Measurements from ENCODE around the gene NR2F6.

Gene NR2F6

GRCh38 chr19:17264641-17264979, 18.9 kb upstream of the NR2F6 start, which contains the start of gene USHBP1:
Gene USHBP1, minus strand, starts transcription at chr19:17264745. Its CDS starts 446 bp downstream, at chr19:17264299.
- DNase-seq (ENCODE audit: extremely low read depth in 1 of 2, low read depth in 1 of 2): no peak

DNA sequence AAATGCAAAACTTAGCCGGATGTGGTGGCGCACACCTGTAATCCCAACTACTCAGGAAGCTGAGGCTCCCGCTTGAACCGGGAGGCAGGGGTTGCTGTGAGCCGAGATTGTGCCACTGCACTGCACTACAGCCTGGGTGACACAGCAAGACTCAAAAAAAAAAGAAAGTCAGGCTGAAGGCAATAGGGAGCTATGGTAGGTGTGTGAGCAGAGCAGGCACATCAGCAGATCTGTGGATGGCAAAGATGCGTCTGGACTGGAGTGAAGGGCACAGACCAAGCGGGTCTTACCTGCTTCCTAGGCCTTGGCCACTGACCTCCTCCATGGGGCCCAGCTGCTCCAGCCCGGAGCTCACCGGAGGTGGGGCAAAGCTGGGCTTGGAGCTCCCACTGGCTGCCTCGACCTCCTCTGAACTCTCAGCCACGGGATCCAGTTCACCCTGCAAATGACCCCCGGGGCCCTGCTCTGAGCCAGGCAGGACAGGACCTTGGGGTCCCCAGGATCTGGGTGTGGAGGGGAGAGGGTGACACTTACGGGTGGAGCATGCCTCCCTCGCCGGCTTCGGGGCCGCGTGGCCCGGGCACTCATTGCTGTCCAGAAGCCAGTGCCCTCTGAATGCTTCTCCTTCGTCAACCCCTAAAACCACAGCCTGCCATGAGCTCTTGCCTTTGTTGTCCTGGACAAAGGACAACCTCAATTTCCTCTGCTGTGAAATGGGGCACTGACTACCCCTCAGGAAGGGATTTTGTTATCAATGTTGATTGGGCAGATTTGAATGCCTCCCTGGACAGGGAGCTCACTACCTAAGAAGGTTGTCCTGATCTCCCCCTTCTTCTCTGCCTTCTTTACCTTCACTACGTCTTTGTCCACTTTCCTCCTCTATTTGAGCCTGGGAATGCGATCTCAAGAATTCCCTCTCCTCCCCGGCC, 18.3 kb upstream of the NR2F6 start:
- DNase-seq (ENCODE audit: extremely low read depth in 1 of 2, low read depth in 1 of 2): no peak

GRCh38 chr19:17262557-17262956, 16.8 kb upstream of the NR2F6 start:
- DNase-seq (ENCODE audit: extremely low read depth in 1 of 2, low read depth in 1 of 2): no peak

GRCh38 chr19:17260842-17261325, 15.2 kb upstream of the NR2F6 start:
- DNase-seq (ENCODE audit: extremely low read depth in 1 of 2, low read depth in 1 of 2): peak; percentile 73 to 82

DNA sequence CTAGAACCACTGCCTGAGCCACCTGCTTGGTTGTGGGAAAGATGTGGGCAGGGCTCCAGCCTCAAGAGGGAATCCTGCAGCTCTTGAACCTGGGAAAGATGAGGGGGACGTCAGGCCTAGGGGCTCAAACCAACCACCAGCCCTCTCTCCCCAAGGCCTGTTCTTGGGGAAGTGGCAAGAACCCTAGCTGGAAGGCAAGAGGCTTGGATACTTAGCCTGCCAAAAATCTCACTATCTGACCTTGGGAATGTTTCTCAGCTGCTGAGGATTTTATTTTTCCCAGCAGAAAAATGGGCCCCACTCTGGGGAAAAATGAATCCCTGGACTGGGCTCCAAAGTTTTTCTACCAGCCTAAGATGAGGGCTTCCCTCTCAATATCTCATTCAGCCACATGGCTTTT, 14.2 kb upstream of the NR2F6 start:
- DNase-seq (ENCODE audit: extremely low read depth in 1 of 2, low read depth in 1 of 2): no peak

- DNase-seq (ENCODE audit: extremely low read depth in 1 of 2, low read depth in 1 of 2): no peak
Measured at GRCh38 chr19:17259118-17259780, 13.5 kb upstream of the NR2F6 start.

DNA sequence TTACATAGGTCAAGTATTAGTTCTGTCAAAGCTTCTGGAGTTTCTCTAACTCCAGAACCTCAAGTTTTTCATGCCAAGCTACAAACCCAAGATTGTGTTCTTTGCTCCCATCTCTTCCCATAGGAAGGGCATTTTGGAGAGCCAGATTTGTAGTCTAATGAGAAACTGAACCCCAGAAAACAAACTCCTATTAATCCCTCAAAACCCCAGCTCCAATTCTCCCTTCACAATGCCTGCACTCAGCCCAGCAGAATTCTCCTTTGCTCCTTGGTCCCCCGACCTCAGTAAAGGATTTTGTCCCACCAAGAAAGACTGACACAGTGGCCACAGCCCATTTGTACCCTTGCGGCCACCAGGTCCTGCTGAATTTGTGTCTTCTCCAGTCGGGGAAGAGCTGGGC, 10.4 kb upstream of the NR2F6 start:
- DNase-seq (ENCODE audit: extremely low read depth in 1 of 2, low read depth in 1 of 2): no peak

GRCh38 chr19:17255150-17255621, 9.5 kb upstream of the NR2F6 start:
- DNase-seq (ENCODE audit: extremely low read depth in 1 of 2, low read depth in 1 of 2): no peak

- no peak for DNase-seq (ENCODE audit: extremely low read depth in 1 of 2, low read depth in 1 of 2)
Measured at GRCh38 chr19:17254636-17255035, 8.9 kb upstream of the NR2F6 start.

DNA sequence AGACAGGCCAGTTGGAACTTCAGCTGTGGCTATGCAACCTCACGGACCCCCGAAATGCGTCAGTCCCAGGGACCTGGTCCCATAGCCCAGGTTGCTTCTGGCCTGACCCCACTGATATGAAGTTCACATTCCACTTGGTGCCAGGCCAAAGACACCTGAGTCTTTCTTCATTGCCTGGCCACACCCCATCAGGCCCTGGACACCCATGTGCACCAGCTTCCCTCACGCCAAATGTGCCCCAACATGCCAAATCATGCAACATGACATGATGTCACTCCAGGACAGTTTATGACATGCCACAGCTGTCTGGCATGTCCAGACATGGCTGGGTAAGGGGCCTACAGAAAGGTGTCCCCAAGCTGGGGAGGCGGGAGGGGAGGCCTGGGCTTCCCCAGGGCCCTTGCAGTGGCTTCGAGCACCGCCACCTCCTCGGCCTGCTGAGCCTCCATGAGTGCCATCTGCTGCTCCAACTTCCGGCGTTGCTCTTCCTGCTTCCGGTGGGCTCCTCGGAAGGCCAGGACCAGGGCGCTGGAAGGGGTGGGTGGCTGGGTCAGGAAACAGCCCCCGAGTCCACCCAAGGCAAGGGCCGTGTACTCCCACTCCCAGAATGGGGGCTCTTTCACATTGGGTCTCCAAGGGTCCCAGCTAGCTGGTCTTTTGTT, 4.3 kb upstream of the NR2F6 start:
- no peak for DNase-seq (ENCODE audit: extremely low read depth in 1 of 2, low read depth in 1 of 2)

- DNase-seq (ENCODE audit: extremely low read depth in 1 of 2, low read depth in 1 of 2): no peak
Measured at GRCh38 chr19:17248011-17248776, 2.5 kb upstream of the NR2F6 start.

DNA sequence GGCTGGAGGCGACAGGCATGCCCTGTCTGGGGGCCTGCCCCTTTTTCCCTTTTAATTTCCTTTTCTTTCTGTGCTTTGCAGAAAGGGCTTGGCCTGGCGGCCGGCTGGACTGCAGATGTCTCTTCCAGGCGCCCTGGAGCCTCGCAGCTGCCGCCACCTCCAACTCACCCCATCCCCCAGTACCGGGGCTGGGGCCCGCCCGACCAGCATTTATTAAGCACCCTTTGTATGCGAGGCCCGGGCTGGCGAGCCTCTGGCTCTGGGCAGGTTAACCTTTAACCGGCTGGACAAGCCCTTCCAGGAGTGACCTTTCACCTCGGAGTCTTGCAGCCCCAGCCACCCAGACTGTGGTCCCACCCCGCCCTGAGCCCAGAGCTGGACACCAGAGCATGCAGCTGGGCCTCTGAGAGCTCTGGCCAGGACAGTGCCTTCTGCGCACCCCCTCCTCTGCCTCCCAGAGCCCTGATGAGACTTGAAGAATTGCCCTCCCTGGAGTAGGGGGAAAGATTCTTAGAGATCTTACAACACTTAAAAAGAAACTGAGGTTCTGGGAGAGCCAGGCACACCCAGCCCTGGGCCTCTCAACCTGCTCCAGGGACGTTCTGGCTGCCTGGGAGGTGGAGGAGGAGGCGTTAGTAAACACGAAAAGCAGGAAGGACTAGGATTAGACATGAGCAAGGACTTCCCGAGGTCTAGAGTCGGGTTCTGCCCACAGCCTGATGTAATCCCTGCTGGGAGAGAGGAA, 1.1 kb upstream of the NR2F6 start:
- DNase-seq (ENCODE audit: extremely low read depth in 1 of 2, low read depth in 1 of 2): no peak

GRCh38 chr19:17244618-17245534, 843 bp downstream of the NR2F6 start:
- DNase-seq (ENCODE audit: extremely low read depth in 1 of 2, low read depth in 1 of 2): no peak

GRCh38 chr19:17243830-17244617, 1.7 kb downstream of the NR2F6 start:
- DNase-seq (ENCODE audit: extremely low read depth in 1 of 2, low read depth in 1 of 2): no peak

GRCh38 chr19:17243211-17243829, 2.4 kb downstream of the NR2F6 start:
- DNase-seq (ENCODE audit: extremely low read depth in 1 of 2, low read depth in 1 of 2): no peak

DNA sequence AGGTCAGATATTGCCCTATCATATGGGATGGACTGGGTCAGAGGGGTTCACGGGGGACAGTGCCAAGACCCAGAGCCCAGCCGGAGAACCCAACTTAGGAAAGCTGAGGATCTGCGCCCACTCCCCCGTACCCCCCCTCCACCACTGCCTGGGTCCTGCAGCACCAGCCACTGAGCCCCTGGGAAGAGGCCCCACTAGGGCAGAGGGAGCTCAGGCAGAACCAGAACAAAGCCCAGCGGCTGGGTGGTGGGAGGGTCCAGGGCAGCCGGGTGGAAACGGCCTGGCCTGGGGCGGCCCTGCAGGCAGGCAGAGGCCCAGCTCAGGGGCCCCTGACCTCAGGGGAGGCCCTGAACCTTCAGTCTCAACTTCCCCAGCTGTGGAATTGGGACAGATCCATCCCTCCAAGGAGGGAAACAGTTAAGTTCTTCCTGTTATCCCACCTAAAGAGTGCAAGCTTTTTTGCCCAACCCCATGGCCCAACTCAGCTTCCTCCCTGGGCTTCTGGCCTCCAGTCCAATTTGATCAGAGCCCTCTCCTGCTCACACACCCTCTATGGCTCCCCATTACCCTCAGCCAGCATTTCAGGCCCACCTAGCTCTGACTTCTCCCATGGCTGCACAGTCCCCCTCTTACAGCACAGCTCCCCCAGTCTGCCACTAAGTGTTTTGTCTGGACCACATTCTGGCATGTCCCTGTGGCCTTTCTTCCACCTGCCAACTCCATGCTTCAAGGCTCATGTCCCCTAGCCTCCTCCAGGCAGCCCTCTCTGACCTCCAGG, 3.1 kb downstream of the NR2F6 start:
- no peak for DNase-seq (ENCODE audit: extremely low read depth in 1 of 2, low read depth in 1 of 2)

DNA sequence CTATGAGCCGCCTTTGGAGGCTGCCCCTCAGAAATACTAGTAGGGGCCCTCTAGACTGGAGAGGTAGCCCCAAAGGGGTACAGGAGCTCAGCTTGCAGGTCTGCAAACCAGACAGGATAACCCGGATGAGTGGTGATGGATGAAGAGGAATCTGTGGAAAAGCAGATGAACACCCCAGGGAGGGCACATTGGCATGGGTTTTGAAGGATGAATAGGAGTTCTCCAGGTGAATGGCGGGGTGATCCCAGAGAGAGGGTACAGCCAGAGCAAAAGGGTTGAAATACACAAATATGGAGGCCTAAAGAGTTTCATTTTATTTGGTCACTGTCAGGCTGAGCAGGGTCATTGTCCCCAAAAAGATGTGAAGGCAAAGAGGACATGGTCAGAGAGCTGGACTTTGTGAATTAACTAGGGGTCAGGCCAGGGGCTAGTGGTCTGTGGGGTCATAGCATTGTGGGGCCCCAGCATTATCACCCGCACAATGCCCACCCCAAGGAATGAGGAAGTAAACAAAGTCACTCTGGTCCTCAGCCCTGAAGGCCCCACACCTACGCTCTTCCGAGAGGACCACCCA, 4.8 kb downstream of the NR2F6 start:
- DNase-seq (ENCODE audit: extremely low read depth in 1 of 2, low read depth in 1 of 2): no peak

Measured in activated CD8-positive, alpha-beta memory T cell treated with anti-CD3 and anti-CD28 coated beads for 1 hour (primary cell).